ENCODE results near the gene MUC21.
"Not testable (repeated sequence)": the region's sequence is repeated elsewhere in the genome, so short reads cannot be mapped to it uniquely, and the experiment has no call there.

MUC21 gene

DNA sequence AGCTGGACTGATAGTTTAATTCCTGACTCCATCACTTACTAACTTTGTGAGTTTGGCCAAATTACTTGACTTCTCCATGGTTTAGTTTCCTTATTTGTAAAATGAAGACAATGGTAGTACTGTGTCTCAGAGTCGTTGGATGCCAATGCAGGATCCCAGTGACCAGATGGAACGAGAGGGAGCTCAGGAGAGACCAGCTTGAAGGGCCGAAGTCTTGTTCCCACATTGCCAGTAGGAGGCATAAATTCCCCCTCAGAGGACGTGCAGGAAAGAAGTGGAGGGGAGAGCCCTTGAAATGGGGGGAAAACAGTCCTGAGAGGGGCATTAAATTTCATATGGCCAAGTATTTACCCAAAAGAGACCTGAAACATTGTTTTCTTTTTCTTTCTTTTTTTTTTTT is 24.6 kb downstream of the MUC21 start:
- no peak for DNase-seq (ENCODE audit: low spot score)

DNA sequence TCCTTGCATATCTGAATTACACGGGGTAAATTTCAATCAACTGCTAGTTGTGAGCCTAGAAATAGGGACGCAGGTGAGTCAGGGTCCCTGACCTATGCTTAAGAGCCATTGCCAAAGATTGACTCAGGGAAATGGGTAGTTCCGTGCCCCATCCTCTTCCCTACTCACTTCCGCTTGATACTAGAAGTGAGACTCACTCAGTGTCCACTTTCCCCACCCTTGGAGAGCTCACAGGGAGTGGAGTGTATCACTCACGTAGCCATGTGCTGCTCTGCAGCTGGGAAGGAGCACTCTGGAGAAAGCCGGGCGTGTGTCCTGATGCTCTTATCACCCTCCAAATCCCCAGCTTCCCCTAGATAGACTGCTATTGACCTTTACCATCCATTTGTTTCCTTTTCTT is 26.2 kb downstream of the MUC21 start:
- DNase-seq (ENCODE audit: low spot score): no peak

DNA sequence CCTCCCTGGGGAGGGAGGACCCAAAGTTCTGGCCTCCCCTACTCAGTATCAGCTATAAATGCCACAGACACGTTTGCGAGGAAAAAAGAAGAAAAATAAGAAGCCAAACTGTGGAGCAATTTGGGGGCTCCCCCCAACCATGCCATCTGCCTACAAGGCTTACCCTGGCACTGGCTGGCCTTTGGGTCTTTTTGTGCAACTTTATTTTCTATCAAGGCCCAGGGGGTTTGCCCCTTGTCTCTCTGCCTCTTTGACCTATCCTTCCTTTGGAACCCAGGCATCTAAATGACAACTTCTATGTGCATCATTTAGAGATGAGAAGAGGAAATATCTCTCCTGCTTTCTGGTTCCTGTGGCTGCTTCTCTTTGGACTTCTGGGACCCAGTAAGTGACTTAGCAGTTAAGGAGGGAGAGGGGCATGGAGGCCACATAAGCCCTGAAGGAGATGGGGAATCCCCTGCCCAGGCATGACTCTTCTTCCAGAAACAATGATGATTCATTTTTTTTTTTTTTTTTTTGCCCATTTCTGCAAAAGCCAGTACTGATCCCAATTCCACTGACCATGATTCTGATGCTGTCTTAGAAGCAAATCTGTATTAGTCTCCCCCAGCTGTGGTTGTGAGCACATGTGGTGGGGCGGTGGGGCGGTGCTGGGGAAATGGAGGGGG is 27.0 kb downstream of the MUC21 start, which contains the start of gene MUC22:
TSS of gene MUC22 (plus strand) at position 82 of the 668 bp plus-strand sequence. CDS start at position 315, 233 bp downstream.
- DNase-seq (ENCODE audit: low spot score): no peak

DNA sequence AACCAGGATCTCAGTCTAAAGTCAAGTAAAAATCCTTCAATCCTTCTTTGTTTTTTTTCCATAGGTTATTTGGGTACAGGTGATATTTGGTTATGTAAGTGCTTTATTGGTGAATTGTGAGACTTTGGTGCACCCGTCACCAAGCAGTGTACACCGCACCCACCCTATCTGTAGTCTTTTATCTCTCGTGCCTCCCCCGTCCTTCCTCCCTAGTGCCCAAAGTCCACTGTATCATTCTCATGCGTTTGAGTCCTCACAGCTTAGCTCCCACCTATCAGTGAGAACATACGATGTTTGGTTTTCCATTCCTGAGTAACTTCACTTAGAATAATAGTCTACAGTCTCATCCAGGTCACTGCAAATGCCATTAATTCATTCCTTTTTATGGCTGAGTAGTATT is 27.6 kb downstream of the MUC21 start:
- DNase-seq (ENCODE audit: low spot score): no peak

DNA sequence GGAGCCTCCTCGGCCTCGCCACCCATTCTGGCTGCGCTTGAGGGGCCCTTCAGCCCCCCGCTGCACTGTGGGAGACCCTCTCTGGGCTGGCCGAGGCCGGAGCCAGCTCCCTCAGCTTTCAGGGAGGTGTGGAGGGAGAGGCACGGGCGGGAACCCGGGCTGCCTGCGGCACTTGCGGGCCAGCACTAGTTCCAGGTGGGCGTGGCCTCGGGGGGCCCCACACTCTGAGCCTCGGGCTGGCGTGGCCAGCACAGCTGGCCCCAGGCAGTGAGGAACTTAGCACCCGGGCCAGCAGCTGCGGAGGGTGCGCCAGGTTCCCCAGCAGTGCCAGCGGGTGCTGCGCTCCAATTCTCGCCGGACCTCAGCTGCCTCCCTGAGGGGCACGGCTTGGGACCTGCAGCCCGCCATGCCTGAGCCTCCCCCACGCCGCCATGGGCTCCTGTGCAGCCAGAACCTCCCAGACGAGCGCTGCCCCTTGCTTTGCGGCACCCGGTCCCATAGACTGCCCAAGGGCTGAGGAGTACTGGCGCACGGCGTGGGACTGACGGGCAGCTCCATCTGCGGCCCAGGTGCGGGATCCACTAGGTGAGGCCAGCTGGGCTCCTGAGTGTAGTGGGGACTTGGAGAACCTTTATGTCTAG is 33.3 kb downstream of the MUC21 start:
- DNase-seq (ENCODE audit: low spot score): no peak

DNA sequence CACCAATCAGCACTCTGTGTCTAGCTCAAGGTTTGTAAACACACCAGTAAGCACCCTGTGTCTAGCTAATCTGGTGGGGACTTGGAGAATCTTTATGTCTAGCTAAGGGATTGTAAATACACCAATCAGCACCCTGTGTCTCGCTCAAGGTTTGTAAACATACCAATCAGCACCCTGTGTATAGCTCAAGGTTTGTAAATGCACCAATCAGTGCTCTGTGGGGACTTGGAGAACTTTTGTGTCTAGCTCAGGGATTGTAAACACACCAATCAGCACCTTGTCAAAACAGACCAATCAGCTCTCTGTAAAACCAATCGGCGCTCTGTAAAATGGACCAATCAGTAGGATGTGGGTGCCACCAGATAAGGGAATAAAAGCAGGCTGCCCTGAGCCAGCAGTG is 33.9 kb downstream of the MUC21 start:
- DNase-seq (ENCODE audit: low spot score): not testable (repeated sequence)

DNA sequence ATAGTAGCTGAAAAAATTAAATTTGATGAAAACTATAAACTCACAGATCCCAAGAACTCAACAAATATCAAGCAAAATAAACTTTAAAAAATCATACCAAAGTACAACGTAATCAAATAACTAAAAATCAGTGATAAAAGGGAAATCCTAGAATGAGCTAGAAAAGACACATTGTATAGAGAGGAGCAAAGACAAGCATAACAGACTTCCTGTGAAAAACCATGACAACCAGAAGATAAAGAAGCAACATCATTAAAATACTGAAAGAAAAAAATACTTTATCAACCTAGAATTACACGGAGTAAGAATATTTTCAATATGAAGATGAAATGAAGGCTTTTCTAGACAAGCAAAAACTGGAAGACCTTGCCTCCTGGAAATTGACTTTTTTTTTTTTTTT is 36.5 kb downstream of the MUC21 start:
- DNase-seq (ENCODE audit: low spot score): no peak

DNA sequence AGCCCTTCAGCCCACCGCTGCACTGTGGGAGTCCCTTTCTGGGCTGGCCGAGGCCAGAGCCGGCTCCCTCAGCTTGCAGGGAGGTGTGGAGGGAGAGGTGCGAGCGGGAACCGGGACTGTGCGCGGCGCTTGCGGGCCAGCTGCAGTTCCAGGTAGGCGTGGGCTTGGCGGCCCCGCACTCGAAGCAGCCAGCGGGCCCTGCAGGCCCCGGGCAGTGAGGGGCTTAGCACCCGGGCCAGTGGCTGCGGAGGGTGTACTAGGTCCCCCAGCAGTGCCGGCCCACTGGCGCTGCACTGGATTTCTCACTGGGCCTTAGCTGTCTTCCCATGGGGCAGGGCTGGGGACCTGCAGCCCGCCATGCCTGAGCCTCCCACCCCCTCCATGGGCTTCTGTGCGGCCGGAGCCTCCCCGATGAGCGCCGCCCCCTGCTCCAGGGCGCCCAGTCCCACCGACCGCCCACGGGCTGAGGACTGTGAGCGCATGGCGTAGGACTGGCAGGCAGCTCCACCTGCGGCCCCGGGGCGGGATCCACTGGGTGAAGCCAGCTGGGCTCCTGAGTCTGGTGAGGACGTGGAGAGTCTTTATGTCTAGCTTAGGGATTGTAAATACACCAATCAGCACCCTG is 37.2 kb downstream of the MUC21 start:
- not testable (repeated sequence) for DNase-seq (ENCODE audit: low spot score)

DNA sequence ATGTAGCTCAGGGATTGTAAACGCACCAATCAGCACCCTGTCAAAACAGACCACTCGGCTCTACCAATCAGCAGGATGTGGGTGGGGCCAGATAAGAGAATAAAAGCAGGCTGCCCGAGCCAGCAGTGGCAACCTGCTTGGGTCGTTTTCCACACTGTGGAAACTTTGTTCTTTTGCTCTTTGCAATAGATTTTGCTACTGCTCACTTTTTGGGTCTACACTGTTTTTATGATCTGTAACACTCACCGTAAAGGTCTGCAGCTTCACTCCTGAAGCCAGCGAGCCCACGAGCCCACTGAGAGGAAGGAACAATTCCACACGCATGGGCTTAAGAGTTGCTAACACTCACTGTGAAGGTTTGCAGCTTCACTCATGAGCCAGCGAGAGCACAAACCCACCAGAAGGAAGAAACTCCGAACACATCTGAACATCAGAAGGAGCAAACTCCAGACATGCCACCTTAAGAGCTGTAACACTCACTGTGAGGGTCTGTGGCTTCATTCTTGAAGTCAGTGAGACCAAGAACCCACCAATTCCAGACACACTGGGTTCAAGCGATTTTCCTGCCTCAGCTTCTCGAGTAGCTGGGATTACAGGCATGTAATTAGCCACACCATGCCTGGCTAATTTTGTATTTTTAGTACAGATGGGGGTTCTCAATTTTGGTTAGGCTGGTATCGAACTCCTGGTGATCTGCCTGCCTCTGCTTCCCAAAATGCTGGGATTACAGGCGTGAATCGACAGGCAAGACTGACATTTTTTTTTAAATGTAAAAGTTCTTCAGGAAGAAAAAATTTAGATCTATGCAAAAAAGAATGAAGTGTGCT is 38.4 kb downstream of the MUC21 start:
- not testable (repeated sequence) for DNase-seq (ENCODE audit: low spot score)

DNA sequence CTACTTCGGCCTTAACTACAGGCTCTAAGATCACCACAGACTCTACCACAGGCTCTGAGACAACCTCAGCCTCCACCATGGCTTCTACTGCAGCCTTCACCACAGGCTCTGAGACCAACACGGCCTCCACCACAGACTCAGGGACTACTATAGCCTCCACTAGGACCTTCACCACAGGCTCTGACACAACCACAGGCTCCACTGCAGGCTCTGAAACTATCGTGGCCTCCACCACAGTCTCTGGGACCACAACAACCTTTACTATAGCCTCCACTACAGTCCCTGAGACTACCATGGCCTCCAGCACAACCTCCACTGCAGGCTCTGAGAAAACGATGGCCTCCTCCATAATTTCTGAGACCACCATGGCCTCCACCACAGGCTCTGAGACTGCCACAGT is 42.1 kb downstream of the MUC21 start:
- DNase-seq (ENCODE audit: low spot score): no peak

DNA sequence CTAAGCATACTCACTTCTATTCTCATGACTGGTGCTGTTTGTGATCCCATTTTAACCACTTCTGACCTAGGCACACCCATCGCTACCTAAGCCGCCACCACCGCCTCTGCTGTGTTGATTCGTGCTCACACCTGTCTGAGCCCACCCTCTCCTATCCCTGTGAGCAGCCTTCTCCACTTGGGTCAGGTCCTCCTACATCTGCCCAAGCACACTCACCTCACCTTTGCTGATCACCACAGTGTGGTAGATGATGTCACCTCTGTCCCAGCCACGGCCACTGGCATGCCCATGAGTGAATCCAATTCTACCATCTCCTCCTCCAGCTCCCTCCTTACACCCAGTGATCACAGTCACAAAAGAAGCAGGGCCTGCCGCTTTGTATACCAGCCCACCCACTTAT is 47.6 kb downstream of the MUC21 start:
- no peak for DNase-seq (ENCODE audit: low spot score)

DNA sequence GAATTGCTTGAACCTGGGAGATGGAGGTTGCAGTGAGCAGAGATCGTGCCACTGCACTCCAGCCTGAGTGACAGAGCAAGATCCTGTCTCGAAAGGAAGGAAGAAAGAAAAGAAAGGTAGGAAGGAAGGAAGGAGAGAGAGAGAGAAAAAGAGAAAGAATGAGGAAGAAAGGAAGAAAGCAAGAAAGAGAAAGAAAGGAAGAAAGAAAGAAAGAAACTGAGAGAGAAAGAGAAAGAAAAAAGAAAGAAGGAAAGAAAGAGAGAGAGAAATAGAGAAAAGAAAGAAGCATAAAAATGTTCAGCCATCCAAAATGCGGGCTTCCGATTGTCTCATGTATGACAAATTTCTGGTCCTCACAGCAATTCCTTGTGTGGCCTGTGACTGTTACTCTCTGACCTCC is 49.6 kb downstream of the MUC21 start:
- DNase-seq (ENCODE audit: low spot score): no peak

DNA sequence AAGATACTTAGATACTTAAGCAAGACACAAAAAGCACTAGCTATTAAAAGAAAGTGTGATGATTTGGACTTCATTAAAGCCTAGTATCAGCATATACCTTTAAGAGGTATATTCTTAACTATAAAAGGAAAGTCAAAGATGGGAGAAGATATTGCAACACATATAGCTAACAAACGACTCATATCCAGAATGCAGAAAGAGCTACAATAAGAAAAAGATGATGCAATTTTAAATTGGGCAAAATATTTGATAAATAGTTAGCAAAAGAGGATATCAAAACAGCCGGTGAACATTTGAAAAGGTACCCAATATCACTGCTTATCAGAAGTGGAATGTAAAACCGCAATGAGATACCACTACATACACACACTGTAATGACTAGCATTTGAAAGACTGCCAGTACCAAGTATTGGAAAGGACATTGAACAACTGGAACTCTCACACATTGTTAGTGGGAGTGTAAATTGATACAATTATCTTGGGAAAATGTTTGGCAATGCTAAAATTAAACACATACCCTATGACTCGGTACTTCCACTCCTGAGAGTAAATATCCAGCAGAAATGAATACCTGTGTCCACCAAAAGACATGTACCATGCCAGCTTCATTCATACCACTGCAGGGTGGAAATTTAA is 52.5 kb downstream of the MUC21 start:
- no peak for DNase-seq (ENCODE audit: low spot score)

DNA sequence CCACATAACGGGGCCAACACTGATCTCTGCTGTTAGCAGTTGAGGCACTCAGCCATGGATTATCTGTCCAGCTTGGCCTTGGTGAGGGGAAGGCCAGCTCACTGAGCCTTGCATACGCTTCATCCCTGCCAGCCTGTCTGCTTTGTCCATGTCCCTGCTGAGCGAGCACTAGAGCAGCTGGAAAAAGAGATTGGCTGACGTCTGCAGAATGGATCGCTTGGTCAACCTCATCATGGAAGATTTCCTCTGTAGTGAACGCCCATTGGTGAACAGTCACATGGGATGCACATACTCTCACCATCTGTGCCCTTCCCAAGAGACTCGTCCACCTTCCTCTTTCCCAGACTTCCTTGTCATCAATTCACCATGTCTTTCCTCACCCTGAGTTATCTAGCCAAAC is 53.7 kb downstream of the MUC21 start:
- DNase-seq (ENCODE audit: low spot score): no peak

DNA sequence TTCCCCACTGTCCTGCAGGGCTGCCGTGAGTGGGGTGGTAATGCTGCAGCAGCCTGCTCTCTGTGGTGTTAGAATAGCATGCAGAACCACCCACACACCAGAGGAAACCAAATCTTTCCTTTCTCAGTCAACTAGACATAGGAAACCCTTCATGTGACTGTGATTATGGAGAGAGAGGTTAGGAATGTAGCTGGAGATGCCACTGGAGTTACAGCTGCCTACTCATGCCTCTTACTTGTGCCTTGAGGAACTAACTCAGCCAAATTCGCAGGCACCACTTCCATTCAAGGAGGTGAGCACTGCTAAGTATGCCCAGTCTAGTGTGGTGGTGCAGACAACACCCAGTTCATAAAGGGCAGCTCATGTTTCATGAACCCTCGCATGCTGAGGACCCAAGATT is 54.2 kb downstream of the MUC21 start:
- no peak for DNase-seq (ENCODE audit: low spot score)

DNA sequence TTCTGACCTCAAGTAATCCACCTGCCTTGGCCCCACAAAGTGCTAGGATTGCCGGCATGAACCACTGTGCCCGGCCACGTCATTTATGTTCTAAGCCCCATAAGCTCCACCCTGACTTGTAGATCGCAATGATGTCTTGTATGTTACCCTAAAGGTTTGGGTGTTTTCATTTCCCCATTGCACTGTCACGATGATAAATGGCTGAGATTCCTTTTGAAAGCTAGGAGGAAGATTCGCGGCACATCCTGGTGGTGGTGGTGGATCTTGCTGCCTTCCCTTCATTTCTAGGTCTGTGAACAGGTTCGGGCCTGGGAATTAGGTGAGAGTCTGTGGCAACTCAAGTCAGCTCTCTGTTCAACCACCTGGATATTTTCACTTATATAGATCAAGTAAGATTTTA is 55.0 kb downstream of the MUC21 start:
- no peak for DNase-seq (ENCODE audit: low spot score)
